Measurements from ENCODE around the gene NCOA5.

NCOA5 gene

DNA sequence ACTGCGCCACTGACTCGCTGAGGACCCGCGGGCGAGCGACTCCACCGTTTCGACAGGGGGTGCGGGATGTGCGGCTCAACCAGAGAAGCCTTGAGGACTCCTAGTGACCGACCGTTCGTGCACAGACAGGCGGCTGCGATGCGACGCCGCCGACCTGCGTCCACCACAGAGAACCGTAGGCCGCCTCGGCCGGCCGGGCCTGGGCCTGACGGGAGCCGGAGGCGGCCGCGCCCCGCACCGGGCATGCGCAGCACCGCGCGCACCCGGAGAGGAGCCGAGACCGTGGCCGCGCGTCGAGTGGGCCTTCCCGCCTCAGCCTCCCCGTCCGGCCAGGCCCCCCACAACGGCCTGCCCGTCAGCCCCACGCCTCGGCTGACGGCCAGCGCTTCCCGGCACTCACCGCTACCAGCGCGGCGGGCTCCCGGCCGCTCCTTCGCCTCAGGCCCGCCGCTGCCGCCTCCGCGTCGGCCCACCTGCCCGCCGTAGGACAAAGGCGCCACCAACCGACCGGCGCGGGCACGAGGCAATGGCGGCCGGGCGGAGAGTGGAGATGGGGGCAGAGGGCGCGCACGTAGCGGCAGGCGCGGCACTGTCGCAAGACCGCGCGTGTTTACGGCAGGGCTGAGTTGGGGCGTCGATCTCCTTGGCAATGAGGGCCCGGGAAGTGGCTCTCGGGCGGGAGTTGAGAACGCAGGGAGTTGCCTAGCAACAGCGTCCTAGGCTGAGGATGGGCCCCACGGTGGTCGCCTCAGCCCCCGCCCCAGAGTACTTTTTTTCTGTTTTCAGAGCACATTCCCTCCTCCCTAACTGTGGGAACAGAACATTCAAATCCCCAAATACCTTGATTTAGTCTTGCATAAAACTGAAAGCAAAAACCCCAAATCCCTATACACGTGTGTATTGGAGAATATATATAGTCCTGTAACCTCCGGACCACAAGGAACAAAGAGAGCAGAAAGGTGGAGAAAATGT is at the start of gene NCOA5:
Gene NCOA5 (minus strand): TSS at position 546 of the 972 bp plus-strand sequence. CDS start 10,538 bp downstream, outside the sequence.
- peak; percentile 96 for DNase-seq

DNA sequence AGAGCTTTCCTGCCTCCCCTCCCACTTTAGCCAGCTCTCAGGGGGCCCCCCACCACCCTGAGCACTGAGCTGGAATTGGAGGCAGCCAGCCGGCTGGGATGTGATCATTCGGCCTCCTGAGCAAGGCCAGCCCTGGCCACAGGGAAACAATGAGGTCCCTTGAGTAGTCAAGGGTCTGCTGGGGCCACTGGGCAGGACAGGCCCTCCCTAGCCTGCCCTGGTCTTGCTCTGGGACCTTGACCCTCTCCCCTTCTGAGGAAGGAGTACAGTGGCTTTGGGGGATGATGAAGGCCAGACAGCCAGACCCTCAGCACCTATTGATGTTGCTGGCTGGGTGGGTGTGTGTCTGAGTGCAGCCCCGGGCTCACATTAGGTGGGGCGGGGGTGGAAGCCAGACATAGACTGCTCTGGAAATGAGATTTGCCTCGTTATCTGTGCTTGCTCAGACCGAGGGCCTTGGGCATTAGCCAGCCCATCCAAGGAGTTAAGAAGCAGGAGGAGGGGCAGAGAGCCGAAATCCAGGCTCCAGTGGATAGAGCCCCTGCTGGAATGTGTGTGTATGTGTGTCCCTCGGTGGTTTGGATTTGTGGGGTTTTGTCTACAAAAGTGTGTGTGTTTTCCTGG is 49.6 kb upstream of the NCOA5 start:
- DNase-seq: no peak

DNA sequence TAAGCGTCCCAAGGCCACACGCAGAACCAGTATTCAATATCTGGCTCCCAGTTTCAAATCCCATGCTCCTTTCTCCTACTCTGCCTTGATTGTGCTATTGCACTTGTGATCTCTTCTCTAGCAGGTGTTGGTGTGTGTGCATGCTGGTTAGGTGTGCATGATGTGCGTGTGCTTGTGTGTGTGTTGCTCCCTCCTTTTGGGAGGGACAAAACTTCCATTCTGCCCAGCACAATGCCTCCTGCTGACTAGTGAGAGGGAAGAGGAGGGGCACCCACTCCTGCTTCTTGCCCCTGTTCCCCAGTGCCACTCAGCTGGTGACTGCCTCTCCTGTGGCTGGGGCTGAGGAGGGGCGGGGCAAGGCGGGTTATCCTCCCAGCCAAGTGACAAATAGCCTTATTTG is 48.1 kb upstream of the NCOA5 start:
- DNase-seq: no peak

DNA sequence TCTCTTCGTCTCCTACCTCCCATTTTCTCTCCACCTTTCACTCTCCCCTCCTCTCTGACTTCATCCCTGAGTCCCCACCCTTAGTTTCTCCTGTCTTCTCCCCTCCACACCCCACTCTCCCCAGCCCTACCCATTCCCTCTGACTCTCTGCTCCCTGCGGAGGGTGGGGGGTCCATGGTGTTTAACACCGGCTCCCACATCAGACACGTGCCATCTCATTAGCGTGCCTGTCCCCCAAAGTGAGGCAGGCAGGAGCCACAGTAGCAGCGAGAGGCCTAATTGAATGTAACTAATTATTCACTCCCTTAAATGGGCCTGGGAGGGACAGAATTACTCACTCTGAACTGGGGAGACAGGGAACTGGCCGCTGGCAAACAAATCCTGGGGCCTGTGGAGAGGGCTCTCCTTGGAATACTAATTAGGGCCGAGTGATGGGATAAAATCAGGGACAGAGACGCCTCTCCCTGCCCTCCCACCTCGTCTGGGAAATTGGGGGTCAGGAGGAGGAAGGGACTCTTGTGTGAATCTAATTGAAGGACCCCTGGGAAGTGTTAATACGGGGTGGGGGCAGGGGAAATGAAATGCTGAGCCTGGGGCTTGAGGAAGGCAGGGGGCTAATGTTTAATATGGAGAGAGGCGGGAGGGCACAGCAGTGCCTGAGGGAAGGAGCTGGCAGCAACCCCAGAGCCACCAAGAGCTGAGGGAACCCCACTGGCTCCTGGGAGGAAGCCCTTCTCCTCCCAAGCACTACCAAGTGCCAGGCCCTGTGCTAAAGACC is 46.3 kb upstream of the NCOA5 start:
- no peak for DNase-seq

DNA sequence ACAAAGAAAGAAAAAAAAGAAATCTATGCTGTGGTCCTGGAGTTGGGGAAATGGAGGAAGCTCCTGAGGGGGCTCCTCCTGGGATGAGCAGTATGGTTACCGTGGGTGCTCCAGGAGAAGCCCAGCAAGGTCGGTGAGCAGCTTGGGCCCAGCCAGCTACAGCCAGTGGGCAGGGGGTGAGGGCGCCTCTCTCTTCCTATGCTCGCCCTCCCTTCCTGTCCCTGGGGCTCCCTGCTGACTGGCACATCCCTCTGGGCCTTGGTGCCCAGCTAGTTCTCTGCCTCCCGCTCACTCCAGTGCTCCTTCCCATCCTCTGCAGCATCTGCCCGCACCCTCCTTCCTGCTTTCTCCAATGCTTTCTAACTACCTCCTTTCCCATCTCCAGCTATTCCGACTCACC is 45.0 kb upstream of the NCOA5 start:
- no peak for DNase-seq

DNA sequence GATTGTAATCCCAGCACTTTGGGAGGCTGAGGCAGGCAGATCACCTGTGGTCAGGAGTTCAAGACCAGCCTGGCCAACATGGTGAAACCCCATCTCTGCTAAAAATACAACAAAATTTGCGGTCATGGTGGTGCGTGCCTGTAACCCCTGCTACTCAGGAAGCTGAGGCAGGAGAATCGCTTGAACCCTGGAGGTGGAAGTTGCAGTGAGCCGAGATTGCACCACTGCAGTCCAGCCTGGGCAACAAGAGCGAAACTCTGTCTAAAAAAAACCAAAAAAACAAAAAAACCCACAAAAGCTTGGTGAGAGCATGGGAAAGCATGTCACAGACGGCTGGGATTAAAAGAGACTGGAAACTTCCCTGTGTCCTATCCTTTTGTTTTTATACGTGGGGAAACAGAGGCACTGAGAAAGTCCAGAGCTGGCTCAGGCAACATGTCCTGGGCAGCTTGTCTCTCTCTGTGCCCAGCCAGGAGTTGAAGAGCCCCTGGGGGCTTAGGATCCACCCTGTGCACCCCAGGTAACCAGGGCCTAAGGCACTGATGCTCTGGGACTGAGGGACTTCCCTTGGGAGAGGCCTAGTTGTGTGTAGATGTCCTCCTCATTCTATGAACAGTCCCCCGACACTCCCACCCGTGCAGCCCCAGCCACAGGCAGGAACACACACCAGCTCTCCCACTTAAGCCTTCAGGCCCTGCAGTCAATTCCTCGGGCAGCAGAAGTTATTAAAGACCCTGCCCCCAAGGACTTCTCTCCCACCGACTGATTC is 44.3 kb upstream of the NCOA5 start:
- no peak for DNase-seq

- DNase-seq: peak; percentile 66
These were observed 43.0 kb upstream of the NCOA5 start for GRCh38 chr20:46132705-46133120.

- DNase-seq: no peak
These were observed 41.6 kb upstream of the NCOA5 start for GRCh38 chr20:46131396-46131795.

DNA sequence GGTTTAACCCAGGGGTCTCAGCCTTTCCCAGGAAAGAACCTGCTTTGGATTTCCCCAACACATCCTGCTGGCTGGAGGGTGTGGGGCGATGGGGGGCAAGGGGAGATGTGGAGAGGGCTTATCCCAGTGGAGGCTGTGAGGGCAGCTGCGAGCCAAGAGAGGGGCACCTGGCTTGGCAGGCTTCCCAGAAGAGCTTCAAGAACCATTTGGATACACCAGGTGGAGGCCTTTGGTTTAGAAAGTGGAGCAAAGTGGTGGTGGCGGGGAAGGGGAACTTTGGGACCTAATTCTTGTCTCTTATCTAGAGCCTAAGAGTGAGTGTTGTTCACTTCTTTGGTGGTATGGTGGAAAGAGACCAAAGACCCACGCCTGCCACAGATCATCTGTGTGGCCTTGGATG is 40.8 kb upstream of the NCOA5 start:
- DNase-seq: no peak

GRCh38 chr20:46129955-46130481 is 40.3 kb upstream of the NCOA5 start:
- DNase-seq: no peak

DNA sequence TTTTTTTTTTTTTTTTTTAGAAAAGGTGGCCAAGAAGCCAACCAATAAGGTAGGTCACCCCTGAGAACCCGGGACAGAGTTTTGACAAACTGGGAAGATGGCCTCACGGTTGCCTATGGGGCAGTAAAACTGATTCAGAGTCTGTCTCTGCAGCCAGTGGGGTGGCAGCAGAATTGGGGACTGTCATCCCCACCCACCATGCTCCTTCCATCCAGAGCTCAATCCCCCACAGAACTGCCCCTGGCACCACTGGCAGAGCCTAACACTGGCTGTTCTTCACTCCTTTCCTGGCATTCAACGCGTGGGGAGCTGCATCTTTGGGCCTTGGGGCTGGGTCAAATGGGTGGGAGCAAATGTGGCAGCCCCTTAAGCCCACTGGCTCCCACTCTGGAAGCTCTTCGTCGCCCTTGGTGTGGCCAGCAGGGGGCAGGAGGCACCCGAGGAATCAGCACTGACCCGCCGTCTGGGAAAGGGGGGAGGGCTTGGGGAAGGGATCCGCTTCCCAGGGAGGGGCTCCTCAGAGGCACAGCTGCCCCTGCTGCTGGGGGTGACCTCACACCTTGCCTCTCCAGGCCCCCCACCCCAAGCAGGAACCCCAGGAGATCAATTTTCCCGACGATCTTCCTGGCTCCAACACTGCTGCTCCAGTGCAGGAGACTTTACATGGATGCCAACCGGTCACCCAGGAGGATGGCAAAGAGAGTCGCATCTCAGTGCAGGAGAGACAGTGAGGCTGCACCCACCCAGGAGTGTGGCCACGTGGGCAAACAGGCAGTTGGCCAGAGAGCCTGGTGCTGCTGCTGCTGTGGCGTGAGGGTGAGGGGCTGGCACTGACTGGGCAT is 38.8 kb upstream of the NCOA5 start:
- peak; percentile 11 for DNase-seq

GRCh38 chr20:46127396-46128010 is 37.7 kb upstream of the NCOA5 start:
- DNase-seq: no peak

DNA sequence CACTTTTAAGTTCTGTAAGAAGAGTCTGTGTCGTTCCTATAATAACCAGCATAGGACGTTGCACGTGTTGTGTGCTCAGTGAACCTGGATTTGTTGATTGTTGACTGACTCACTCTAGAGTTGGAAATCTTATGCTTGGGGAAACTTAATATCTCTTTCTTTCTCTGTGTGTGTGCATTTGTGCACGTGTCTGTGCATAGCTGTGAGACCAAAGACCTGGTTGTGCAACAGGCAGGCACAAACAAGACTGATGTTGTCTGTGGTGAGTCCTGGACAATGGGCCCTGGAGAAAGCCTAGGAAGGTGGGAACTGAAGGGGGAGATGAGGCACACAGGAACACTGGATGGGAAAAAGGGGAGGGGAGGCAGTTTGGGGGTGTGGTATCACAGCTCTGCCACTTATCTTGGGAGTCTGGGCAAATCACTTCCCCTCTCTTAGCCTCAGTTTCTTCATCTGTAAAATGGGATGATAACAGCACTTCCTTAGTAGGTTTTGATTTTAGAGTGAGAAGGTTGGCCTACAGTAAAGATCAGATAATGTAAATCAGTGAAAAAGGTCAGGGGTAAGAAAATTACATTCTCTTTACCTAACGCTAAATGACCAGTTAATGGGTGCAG is 36.8 kb upstream of the NCOA5 start:
- DNase-seq: no peak

- no peak for DNase-seq
These were observed 33.9 kb upstream of the NCOA5 start for GRCh38 chr20:46123482-46124245.

- no peak for DNase-seq
These were observed 33.0 kb upstream of the NCOA5 start for GRCh38 chr20:46122516-46123481.

DNA sequence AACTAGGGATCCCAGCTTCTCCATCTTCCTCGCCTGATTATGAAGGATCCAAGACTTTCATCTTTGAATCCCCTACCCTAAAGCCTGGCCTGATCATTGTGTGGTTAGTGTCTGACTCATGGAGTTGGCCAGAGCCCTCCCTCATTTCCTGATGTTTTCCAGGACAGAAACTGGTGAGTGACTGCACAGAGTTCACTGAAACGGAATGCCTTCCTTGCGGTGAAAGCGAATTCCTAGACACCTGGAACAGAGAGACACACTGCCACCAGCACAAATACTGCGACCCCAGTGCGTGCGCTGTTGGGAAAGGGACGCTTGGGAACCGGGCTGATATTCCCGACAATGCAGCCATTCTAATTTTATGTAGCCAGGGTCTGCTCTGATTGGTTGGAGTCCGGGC is 32.3 kb upstream of the NCOA5 start:
- no peak for DNase-seq

- DNase-seq: no peak
These were observed 31.6 kb upstream of the NCOA5 start for GRCh38 chr20:46121184-46121930.

- DNase-seq: no peak
These were observed 30.4 kb upstream of the NCOA5 start for GRCh38 chr20:46120136-46120535.
